ENCODE measurements around the gene MAGEF1.
"Not testable (repeated sequence)": the region's sequence is repeated elsewhere in the genome, so short reads cannot be mapped to it uniquely, and the experiment has no call there.

MAGEF1 gene

DNA sequence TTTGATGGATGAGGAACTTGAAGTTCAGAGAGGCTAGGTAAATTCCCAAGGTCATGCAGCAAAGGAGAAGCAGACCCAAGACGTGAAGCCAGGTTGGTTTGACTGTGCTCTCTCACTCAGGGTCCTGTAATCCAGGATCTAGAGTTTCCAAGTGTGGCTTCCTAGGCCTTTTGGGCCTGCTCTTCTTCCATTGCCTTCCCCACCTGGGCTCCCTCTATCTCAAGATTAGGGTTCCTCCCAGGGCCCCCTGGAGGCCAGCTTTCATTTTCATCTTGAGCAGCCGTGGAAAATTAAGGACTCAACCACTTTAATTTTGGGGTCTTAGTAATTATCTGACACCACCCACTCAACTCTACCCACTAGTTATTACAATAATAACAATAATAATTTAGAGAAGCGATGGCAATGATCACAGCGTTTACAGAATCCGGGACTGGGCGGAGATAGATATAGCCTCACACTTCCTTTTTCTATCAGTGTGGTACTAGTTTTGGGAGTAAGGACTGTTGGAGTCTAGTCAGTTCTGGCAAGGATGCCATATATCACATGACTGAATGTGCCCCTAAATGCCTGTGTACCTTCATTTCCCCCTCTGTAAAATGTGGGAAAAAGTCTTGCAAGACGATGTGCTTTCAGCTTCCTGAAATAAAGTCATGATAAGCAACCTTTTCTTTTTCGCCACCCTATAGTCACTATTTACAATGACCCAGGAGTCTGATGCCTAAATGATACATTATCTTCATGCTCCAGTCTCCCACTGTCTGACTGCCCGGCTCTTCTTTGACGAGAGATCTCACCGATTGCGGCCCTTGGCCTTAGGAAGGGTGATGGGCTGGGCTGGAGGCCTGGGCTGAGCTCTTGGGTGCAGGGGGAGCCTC is 30.2 kb upstream of the MAGEF1 start:
- no peak for DNase-seq (ENCODE audit: low read depth)

DNA sequence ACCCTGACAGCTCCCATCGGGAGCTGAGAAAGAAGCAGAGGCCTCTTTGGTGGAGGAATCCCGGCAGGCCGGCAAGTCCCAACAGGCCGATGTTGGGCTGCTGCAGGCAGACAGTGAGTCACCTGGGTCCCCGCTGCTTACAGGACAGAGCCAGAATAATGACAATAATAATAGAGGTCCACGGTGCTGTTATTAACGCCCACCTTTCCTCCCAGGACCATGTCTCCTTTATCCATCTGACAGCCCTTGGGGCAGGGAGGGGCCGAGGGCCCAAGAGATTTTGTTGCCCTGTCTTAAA is 29.3 kb upstream of the MAGEF1 start:
- no peak for DNase-seq (ENCODE audit: low read depth)

- no peak for DNase-seq (ENCODE audit: low read depth)
Observed at GRCh38 chr3:184740509-184741258, 28.8 kb upstream of the MAGEF1 start.

DNA sequence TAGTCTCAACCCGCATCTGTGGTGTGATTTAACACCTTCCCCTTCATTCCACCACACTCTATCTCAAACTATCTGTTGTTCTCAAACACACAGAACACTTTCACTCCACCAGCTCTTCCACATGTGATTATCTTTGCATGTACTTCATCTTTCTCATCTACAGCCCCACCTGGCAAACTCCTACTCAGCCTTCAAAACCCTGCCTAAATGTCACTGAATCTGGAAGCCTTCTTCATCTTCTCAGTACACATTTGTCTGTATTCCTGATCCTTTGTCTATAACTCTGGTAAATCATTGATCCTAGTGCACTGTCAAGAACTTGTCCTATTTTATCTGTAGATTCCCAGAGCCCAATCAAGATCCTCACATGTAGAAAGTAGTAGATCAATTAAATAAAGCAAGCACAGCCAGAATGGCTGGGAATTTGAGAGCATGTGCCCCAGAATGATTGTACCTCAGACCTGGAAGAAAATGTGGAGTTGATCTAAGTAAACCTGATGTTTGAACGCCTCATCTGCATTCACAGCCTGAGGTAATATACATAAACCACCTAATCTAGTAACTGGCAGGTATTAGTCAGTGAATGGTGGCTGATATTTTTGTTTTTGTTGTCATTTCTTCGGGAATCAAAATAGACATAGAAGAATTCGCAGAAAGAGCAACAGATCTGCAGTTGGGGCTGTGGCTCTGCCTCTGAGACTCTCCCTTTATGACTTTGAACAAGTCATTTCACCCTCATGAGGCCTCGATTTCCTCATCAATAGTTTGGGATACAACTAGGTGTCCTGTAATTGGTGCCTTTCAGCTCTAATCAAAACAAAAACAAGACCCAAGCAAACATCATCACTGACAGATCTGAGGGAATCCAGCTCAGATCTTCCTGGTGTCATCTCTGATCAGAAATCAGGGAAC is 28.0 kb upstream of the MAGEF1 start:
- no peak for DNase-seq (ENCODE audit: low read depth)

DNA sequence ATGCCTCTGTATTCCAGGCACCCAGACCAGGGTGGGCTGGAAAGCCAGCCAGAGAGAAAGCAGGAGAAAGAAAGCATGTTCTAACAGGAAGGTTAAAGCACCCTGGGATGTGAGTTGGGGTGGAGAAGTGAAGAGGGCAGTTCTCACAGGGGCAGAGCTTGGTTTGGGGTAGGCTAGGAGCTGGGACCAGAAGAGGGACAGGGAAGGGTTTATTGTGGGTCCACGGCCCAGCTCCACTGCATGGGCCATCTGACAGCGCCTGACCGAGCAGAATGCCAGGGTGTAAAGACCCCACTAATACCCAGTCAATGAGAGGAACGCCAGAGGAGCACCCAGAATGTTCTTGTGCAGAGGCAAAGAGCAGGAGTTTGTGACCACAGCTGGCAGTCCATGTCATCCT is 27.1 kb upstream of the MAGEF1 start:
- no peak for DNase-seq (ENCODE audit: low read depth)

DNA sequence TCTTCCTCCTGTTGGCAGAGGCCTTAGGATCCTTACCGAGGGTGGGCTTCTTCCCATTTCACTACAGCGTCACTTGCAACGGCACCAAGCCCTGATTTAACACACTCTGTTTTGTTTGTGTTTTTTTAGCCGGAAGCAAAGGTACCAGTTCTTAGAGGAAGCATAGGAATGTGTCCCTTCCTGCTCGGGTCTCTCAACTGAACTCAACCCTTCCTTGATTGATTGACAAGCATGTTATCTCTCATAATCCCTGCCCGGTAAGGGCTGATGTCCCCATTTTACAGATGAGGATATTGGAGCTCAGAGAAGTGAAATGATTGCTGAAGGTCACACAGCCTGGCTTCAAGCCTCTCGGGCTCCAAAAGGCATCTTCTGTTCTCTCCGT is 26.6 kb upstream of the MAGEF1 start:
- no peak for DNase-seq (ENCODE audit: low read depth)

GRCh38 chr3:184737641-184738505 is 26.0 kb upstream of the MAGEF1 start:
- DNase-seq (ENCODE audit: low read depth) = no peak

- no peak for DNase-seq (ENCODE audit: low read depth)
Observed at GRCh38 chr3:184737063-184737462, 25.2 kb upstream of the MAGEF1 start.

DNA sequence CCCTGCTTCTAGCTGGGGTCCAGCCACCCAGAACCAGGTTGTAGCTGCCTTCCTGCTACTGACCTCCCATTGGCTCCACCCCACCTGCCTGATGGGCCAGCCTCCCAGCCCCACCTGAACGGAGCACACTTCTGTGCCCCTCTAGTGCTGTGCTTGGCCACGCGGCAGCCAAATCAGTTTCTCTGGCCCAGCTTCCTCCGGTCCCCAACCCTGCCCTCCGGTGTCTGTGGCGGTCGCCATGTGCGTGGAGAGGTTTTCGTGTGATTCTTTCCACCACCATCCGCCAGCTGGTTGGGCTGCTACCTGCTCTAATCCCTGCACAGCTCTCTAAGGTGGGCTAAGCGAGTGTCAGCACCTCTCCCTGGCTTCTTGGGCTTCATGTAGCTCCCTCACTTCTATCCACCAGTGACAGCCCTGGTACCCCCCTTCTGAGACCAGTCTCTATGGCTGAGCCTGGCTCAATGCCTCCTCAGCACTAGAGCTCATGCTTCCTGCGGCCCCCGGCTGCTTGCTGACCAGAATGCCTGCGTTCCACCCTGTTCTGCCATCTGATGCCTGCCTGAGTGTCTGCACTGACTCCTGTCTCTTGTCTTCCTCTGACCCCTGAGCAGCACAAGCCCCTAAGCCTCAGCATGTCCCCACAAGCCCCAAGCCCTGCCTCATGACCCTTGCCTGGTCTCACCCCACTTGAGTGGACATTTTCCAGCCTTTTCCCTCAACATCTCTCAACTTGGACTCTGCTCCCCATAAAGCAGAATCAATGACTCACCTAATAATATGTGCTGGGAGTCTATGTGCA is 23.2 kb upstream of the MAGEF1 start:
- no peak for DNase-seq (ENCODE audit: low read depth)

- no peak for DNase-seq (ENCODE audit: low read depth)
Observed at GRCh38 chr3:184733971-184734608, 22.2 kb upstream of the MAGEF1 start.

DNA sequence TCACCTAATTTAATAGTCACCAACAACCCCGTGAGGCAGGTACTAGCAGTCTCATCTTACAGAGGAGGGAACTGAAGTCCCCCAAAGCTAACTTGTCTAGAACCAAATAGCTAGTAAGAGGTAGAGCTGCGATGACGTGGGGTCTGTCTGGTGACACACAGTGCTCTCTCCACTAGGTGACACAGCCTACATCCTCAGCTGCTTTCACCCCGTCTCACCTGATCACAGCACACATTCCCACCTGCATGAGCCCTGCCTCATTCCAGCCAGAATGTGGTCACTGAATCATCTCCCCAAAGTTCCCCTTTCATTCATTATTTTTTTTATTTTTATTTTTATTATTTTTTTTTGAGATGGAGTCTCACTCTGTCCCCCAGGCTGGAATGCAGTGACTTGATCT is 21.3 kb upstream of the MAGEF1 start:
- DNase-seq (ENCODE audit: low read depth) = no peak

GRCh38 chr3:184731786-184732537 is 20.1 kb upstream of the MAGEF1 start:
- DNase-seq (ENCODE audit: low read depth) = no peak

GRCh38 chr3:184730924-184731323 is 19.1 kb upstream of the MAGEF1 start:
- DNase-seq (ENCODE audit: low read depth) = no peak

DNA sequence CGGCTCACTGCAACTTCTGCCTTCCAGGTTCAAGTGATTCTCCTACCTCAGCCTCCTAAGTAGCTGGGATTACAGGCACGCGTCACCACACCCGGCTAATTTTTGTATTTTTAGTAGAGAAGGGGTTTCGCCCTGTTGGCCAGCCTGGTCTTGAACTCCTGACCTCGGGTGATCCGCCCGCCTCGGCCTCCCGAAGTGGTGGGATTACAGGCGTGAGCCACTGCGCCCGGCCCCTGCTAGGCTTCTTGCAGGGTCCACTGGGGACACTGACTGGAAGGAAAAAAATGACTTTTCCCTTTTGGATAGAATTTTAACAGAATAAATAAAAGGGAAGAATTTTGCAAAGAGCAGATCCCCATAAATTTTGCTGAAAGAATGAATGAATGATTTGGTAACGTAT is 17.3 kb upstream of the MAGEF1 start:
- DNase-seq (ENCODE audit: low read depth) = not testable (repeated sequence)

GRCh38 chr3:184728010-184728527 is 16.2 kb upstream of the MAGEF1 start:
- no peak for DNase-seq (ENCODE audit: low read depth)

DNA sequence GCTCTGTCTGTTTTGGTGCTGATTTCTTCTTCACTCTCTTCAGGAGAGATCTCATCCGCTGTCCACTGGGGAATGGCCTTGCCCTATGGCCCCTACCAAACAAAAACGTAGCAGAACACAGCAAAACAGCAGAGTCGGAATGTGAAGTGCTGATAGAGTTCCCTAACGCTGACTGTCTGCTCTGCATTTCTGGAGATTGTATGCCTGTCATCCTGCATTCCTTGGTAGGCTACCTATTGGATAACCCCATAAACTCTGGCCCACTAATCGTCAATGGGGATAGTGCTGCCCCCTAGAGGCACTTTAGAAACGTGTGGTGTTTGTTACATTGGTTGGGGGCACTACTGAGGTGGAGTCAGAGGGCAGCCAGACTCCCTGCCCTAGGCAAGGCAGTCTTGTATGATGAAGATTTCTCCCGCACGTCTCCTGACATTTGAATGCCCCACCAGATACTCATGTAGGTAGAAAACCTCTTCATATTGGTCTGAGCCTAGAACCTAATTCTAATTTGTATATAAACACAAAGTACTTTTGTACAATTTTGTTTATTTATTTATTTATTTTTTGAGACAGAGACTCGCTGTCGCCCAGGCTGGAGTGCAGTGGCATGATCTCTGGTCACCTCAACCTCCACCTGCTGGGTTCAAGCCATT is 15.6 kb upstream of the MAGEF1 start:
- peak; percentile 5 for DNase-seq (ENCODE audit: low read depth)

DNA sequence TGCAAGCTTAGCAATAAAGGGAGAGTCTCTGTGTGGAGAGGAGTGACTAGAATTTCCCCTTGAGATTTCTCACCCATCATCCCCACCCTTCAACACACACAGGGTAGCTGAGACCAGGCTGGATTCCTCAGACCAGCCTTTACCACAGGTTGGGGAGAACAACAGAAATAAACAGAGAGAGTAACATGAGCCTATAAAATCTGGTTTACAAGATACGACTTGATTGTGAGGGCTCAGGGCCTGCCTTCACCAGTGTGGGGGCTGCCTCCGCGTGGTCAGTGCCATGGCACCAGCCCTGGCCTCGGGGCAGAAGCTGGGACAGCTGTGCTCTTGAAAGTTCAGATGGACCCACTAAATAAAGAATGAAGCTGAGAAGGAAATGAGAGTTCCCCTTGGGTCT is 14.6 kb upstream of the MAGEF1 start:
- DNase-seq (ENCODE audit: low read depth) = no peak

GRCh38 chr3:184725176-184725719 is 13.4 kb upstream of the MAGEF1 start:
- no peak for DNase-seq (ENCODE audit: low read depth)

Data from stimulated activated CD8-positive, alpha-beta memory T cell treated with anti-CD3 and anti-CD28 coated beads, Interleukin-4, amount 100 ng/mL, for 24 hours (primary cell).